IPS-18c (cell line): ENCODE measurements around the gene FNIP1.
"Not testable (repeated sequence)": the region's sequence is repeated elsewhere in the genome, so short reads cannot be mapped to it uniquely, and the experiment has no call there.

Experiments
- H3K4me3 ChIP-seq: 2 replicates; pipeline ENCODE4 v1.7.0; 2013; ENCODE audit warnings: low read depth, mild to moderate bottlenecking, low read length, moderate library complexity; ENCODE audit not compliant: insufficient read depth
- H3K9me3 ChIP-seq: one replicate; pipeline ENCODE4 v1.6.1; 2013; ENCODE audit warnings: mild to moderate bottlenecking, low read length, moderate library complexity; ENCODE audit not compliant: control insufficient read depth, insufficient read depth

FNIP1 gene

DNA sequence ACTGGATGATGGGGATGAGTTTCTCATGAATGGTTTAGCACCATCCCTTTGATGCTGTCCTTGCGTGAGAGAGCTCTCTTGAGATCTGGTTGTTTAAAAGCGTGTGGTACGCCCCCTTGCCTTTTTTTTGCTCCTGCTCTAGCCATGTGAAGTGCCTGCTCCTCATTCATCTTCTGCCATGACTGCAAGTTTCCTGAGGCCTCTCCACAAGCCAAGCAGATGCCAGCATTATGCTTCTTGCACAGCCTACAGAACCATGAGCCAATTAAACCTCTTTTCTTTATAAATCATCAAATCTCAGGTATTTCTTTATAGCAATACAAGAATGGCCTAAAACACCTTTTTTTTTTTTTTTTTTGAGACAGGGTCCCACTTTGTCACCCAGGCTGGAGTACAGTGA lies 32.8 kb downstream of the FNIP1 start:
- Histone ChIP-seq H3K9me3 (no peaks in the 10 kb centered on the region), H3K4me3 (no peak overlapping the region)

DNA sequence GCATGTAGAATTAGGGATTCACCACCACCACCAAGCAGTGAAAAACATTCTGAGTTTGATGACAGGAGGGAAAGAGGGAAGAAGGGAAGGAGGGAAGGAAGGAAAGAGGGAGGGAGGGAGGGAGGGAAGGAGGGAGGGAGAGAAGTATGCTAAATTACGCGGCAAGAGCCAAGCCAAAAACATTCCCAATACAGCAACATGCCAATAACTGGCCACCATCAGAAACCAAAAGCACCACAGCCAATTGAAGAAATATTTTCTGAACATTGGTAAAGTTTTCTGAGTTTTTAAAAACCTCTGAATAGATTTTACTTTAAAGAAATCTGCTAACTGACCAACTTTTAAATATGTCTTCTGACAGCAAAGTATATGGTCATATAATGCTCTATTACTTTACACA lies 36.0 kb downstream of the FNIP1 start:
- Histone ChIP-seq H3K4me3 (no peak overlapping the region), H3K9me3 (peaks cover 2% of the 10 kb centered on the region)

DNA sequence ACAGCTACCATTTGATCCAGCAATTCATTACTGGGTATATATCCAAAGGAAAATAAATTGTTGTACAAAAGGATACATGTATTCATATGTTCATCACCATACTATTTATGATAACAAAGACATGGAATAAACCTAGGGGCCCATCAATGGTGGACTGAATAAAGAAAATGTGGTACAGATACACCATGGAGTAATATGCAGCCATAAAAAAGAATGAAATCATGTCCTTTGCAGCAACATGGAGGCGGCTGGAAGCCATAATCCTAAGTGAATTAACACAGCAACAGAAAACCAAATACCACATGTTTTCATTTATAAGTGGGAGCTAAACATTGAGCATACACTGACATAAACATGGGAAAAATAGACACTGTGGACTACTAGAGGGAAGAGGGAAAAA lies 37.1 kb downstream of the FNIP1 start:
- Histone ChIP-seq H3K9me3 (peaks cover 2% of the 10 kb centered on the region), H3K4me3 (no peak overlapping the region)

DNA sequence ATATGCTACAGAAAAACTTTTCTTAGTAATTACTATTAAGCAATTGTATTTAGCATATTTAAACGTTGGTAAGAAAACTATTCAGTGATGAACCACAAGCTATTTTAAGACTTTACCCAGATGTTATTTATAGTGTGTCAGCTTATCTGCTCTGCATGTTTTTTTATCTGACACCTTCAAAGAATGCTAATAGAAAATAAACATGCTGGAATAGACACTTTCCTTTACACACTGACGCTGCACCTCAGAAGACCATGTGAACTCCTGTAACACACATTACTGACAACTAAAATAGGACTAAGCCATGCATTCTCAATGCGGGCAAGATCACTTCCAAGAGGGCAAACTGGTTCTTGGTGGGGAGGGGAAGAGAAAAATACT lies 38.3 kb downstream of the FNIP1 start:
- peaks cover 2% of the 10 kb centered on the region for H3K9me3 ChIP-seq
- no peak overlapping the region for H3K4me3 ChIP-seq

DNA sequence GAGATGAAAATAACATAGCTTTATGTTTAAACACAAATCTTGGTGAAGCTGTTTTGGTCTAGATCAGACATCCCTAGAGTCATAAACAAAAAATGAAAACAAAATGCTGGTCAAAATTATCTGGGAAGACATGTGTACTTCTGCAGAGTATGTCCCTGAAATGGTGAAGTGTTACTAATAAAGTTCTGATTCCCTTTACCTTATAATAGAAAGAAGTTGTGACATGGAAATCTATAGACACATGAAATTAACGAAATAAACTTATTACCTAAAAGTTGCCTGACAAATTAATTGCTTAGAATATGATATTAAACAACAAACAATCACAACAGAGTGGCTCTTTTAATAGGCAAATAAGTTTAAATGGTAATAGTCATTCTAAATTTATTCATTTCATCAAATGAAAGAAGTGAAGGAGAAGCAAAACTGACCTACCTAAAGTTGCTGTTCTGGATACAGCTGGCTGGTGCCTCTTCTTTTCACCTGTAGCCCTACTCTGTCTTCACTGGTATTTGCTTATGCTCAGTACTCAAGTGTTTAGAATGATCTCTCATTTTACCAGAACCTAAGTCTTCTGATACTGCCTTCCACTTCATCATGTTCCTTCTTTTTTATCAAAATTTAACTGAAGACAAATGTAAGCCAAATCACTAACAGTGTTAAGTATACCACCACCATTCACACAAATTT lies 38.8 kb downstream of the FNIP1 start:
- Histone ChIP-seq H3K9me3 (peaks cover 2% of the 10 kb centered on the region), H3K4me3 (no peak overlapping the region)

DNA sequence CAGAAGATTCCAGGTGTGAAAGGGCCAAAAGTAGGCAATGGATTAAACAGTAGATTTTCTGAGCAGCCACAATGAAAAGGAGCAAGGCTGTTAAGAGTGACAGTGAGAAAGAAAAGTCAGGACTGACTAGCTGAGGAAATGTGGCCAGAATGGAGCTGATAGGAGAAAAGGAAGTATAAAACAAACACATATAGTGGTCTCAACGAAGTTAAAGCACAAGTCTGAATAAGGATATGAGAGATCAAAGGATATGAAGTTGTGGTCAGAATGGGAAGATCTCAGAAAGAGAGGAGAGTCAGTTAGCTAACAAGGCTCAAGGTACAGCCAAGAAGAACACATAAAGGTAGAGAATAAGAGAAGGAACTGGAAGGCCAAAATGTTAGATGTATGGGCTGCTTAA lies 39.9 kb downstream of the FNIP1 start:
- peaks cover 5% of the 10 kb centered on the region for H3K9me3 ChIP-seq
- H3K4me3 ChIP-seq = no peak overlapping the region

DNA sequence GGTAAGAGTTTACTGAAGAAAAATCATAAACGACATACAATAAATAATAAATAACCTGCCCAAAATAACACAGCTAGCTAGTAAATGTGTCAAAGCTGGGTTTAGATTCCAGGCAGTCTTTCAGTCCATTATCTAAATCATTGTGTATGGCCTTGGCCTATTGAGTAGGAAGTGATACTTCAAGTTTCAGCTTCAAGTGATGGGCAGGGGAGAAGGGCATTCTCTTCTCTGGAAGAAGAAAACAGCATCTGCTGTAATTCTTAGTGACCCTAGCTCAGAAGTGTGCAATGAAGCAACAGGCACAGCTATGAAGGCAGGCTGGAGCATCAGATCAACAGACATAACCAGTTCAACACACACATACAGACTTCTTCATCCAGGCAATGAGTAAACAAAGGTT lies 42.5 kb downstream of the FNIP1 start:
- Histone ChIP-seq H3K9me3 (peaks cover 5% of the 10 kb centered on the region), H3K4me3 (no peak overlapping the region)

DNA sequence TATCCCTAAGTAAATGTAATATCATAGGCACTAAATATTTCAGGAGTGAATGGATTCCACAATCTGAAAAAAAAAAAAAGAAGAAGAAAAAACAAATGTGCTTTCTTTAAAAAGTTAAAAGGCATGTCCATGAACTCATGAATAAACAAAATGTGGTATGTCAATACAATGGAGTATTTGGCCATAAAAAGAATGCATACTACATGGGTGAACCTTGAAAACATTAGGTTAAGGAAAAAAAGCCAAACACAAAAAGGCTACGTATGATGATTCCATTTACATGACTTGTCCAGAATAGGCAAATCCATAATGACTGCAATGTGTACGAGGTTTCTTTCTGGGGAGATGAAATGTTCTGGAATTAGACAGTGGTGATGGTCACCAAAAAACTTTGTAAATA lies 45.3 kb downstream of the FNIP1 start:
- Histone ChIP-seq H3K9me3 (peaks cover 3% of the 10 kb centered on the region), H3K4me3 (no peak overlapping the region)

DNA sequence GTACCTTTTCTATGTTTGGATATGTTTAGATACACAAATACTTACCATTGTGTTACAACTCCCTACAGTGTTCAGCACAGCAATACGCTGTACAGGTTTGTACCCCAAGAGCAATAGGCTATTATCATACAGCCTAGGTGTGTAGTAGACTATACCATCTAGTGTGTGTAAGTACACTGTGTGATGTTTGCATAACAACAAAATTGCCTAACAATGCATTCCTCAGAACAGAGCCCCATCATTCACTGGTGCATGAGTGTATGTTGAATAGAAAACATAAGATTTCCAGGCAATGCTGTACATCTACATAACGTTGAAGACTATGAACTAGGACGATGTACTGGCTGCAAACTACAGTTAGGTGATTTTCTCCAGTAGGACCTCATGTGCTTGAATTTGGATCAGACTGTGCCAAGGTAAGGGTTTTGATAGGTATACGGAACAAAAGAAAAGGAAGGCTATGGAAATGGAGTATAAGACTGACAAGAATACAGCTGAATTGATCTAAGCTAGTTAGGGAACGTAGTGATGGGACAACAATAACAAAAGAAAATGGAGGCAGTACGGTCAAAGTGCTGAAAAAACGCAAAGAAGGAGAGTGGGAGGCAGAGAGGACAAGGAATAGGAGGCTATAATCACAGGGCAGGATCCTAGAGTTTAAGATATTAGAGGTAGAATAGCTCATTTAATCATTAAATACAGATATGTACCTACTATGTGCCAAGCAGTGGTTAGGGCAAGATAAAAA lies 46.9 kb downstream of the FNIP1 start:
- Histone ChIP-seq H3K4me3 (no peak overlapping the region), H3K9me3 (peaks cover 3% of the 10 kb centered on the region)

DNA sequence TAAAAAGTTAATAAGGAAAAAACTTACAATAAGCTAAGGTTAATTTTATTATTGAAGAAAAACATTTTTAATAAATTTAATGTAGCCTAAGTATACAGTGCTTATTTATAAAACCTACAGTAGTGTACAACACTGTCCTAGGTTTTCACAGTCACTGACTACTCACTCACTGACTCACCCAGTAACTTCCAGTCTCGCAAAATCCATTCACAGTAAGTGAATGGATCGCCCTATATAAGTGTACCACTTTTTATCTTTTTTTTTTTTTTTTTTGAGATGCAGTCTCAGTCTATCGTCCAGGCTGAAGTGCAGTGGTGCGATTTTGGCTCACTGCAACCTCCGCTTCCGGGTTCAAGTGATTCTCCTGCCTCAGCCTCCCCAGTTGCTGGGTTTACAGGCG lies 47.7 kb downstream of the FNIP1 start:
- Histone ChIP-seq H3K9me3 (peaks cover 3% of the 10 kb centered on the region), H3K4me3 (no peak overlapping the region)

DNA sequence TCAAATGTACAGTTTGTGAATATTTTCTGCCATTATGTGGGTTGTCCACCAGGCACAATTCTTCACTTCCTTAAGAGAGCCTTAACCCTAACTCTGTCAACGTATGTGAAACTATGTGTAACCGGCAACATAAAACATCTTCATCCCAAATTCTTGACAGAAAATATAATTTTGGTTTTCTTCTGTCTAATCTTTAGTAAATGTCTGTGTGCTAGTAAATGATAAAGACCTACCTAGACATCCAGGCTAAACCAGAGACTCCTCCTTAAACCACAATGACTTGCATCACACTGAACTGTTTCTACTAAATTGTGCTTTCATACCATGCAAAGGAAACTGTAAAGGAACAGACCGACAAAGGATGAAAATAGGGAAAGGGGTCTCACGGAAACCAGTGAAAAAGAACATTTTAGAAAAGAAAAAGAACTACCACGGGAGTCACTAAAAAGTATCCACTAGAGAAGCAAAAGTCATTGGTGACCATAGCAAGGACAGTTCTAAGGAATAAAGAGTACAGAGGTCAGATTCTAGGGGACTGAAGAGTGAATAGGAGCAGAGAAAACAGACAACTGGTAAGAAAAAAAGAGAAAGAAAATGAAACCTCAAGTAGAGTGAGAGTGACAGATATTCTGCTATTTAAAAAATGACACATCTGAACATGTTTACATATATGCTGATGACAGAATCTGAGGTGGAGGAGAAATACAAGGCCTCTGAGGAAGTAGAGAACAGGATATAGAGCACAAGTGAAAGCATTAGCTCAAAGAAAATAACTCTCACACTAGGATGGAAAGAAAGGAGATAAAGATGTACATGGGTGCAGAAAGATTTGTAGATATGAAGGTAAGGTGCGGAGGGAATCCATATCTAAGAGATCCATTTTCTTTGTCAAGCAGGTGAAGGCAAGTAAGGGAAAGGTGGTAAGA lies 49.4 kb downstream of the FNIP1 start:
- no peaks in the 10 kb centered on the region for H3K9me3 ChIP-seq

DNA sequence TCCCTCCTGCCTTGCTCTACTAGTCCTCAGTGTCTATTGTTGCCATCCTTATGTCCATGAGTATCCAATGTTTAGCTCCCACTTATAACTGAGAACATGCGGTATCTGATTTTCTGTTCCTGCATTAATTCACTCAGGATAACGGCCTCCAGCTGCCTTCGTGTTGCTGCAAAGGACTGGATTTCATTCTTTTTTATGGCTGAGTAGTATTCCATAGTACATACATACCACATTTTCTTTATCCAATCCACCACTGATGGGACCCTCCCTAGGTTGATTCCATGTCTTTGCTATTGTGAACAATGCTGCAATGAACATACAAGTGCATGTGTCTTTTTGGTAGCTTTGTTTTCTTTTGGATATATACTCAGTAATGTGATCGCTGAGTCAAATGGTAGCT lies 50.4 kb downstream of the FNIP1 start:
- no peak overlapping the region for H3K4me3 ChIP-seq

More for the DNA sequence above, 49.4 kb downstream of the FNIP1 start:
- H3K4me3 ChIP-seq = no peak overlapping the region

DNA sequence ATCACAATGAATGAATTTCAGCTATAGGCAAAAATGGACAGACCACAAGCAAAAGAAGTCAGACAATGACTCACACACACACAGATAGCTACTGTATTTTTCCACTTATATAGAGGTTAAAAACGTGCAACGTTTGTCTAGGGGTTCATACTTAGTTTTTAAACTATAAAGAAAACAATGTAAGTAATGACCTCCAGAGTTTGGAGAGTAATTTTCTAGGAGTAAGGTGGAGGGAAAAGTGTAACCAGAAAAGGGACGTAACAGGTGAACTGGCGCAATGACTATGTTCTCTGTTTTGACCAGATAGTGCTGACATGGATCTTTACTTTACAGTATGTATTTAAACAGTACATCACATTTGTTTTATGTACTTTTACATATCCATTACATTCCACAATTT lies 51.1 kb downstream of the FNIP1 start:
- H3K4me3 ChIP-seq = no peak overlapping the region

More for the DNA sequence above, 50.4 kb downstream of the FNIP1 start:
- H3K9me3 ChIP-seq = no peaks in the 10 kb centered on the region

DNA sequence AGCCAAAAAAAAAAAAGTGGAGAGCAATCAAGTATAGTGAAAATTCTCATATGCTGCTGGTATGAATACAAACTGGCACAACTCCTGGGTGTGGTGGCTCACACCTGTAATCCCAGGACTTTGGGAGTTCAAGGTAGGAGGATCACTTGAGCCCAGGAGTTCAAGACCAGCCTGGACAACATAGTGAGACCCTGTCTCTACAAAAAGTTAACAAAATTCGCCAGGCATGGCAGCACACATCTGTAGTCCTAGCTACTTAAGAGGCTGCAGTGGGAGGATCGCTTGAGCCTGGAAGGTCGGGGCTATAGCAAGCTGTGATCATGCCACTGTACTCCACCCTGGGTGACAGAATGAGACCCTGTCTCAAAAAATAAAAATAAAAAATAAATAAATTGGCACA lies 51.7 kb downstream of the FNIP1 start:
- H3K9me3 ChIP-seq = no peaks in the 10 kb centered on the region
- H3K4me3 ChIP-seq = no peak overlapping the region

More for the DNA sequence above, 51.1 kb downstream of the FNIP1 start:
- H3K9me3 ChIP-seq = no peaks in the 10 kb centered on the region

DNA sequence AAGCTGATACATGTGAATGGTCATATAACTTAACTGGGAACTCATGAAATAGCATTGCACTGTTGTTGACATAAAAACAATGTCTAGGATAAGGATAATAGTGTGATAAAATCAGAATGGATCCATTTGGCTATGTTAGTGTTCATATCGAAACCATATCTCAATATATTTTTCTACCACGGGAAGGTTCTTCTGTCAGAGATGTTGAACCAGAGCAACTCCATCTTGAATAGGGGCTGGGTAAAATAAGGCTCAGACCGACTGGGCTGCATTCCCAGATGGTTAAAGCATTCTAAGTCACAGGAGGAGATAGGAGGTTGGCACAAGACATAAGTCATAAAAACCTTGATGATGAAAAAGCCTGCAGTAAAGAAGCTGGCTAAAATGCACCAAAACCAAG lies 56.3 kb downstream of the FNIP1 start:
- Histone ChIP-seq H3K4me3 (no peak overlapping the region), H3K9me3 (no peaks in the 10 kb centered on the region)

DNA sequence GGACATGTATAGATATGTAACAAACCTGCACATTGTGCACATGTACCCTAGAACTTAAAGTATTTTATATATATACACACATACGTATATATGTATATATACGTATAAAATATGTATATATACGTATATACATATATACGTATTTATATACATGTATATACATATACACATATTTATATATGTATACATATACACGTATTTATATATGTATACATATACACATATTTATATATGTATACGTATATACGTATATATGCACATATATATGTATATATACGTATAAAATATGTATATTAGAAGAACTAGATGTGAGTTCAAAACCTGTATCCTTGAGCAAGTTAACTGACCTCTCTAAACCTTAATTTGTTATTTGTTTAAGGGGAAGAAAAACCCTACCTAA lies 61.4 kb downstream of the FNIP1 start:
- H3K4me3 ChIP-seq = no peak overlapping the region
- no peaks in the 10 kb centered on the region for H3K9me3 ChIP-seq

DNA sequence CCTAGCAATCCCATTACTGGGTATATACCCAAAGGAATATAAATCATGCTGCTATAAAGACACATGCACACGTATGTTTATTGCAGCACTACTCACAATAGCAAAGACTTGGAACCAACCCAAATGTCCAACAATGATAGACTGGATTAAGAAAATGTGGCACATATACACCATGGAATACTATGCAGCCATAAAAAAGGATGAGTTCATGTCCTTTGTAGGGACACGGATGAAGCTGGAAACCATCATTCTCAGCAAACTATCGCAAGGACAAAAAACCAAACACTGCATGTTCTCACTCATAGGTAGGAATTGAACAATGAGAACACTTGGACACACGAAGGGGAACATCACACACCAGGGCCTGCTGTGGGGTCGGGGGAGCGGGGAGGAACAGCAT lies 61.9 kb downstream of the FNIP1 start:
- H3K4me3 ChIP-seq, H3K9me3 ChIP-seq: not testable (repeated sequence)

DNA sequence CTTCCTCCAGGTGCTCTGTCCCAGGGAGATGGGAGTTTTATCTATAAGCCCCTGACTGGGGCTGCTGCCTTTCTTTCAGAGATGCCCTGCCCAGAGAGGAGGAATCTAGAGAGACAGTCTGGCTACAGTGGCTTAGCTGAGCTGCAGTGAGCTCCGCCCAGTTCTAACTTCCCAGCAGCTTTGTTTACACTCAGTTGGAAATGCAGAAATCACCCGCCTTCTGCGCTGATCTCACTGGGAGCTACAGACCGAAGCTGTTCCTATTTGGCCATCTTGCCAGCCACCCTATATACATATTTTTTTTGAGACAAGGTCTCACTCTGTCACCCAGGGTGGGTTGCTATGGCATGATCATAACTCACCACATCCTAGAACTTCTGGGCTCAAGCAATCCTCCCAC lies 67.5 kb downstream of the FNIP1 start:
- H3K4me3 ChIP-seq, H3K9me3 ChIP-seq: not testable (repeated sequence)
